Colon (tissue), 2 donors: ENCODE results near the gene WWC1.

ENCODE experiments used
- FAIRE-seq: peaks from 2 replicates; lab custom pipeline; 2012; peaks lifted over from hg19 to GRCh38; lab: Jason Lieb, UNC
- donor health status: control.
- donor health status: control.

The WWC1 gene

GRCh38 chr5:168291342-168291963 is at the start of gene WWC1:
Gene WWC1 (plus strand): TSS chr5:168291645. CDS start chr5:168292153, 508 bp downstream.
- no peak for FAIRE-seq

GRCh38 chr5:168244838-168245559 is 46.4 kb upstream of the WWC1 start:
- no peak for FAIRE-seq

- FAIRE-seq = no peak
Measured at GRCh38 chr5:168249923-168250322, 41.5 kb upstream of the WWC1 start.

GRCh38 chr5:168251259-168251658 is 40.2 kb upstream of the WWC1 start:
- FAIRE-seq = no peak

- no peak for FAIRE-seq
Measured at GRCh38 chr5:168254013-168254693, 37.3 kb upstream of the WWC1 start.

GRCh38 chr5:168260353-168261226 is 30.9 kb upstream of the WWC1 start:
- FAIRE-seq = no peak

GRCh38 chr5:168261227-168261571 is 30.2 kb upstream of the WWC1 start:
- no peak for FAIRE-seq

- no peak for FAIRE-seq
Measured at GRCh38 chr5:168262042-168262743, 29.3 kb upstream of the WWC1 start.

GRCh38 chr5:168263121-168263520 is 28.3 kb upstream of the WWC1 start:
- no peak for FAIRE-seq

GRCh38 chr5:168266016-168266415 is 25.4 kb upstream of the WWC1 start:
- FAIRE-seq = no peak

- no peak for FAIRE-seq
Measured at GRCh38 chr5:168268949-168269936, 22.2 kb upstream of the WWC1 start.

GRCh38 chr5:168269937-168270330 is 21.5 kb upstream of the WWC1 start:
- no peak for FAIRE-seq

- no peak for FAIRE-seq
Measured at GRCh38 chr5:168270476-168270875, 21.0 kb upstream of the WWC1 start.

GRCh38 chr5:168273056-168273980 is 18.1 kb upstream of the WWC1 start:
- no peak for FAIRE-seq

- no peak for FAIRE-seq
Measured at GRCh38 chr5:168274406-168274805, 17.0 kb upstream of the WWC1 start.

- FAIRE-seq = no peak
Measured at GRCh38 chr5:168275940-168276339, 15.5 kb upstream of the WWC1 start.

GRCh38 chr5:168282120-168282519 is 9.3 kb upstream of the WWC1 start:
- FAIRE-seq = no peak

GRCh38 chr5:168284809-168285208 is 6.6 kb upstream of the WWC1 start:
- FAIRE-seq = no peak

GRCh38 chr5:168285696-168286095 is 5.7 kb upstream of the WWC1 start:
- FAIRE-seq = no peak
